SHP77 (cell line): ENCODE data around the gene AMOTL2.

Experiments
- DNase-seq, 2 experiments: peaks; one replicate each; lab custom pipeline; 2025; lab: John Stamatoyannopoulos, UW

The AMOTL2 gene

DNA sequence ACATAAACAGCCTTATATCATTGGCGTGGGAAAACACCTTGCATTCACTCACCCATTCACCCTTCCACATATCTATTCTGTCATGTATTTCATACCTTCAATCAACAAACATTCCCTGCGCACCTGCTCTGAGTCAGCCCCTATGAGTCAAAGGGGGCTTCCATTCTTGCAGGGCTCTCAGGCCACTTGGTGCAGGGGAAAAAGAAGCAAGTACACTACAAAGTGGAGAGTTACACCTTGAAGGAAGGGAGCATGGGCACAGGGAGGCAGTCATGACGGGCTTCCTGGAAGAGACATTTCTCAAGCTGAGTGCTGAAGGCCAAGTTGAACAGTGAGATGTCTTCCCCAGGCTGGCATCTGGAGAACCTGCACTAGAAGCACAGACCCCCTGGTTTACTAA is 4.6 kb upstream of the AMOTL2 start:
- DNase-seq, result no peak

DNA sequence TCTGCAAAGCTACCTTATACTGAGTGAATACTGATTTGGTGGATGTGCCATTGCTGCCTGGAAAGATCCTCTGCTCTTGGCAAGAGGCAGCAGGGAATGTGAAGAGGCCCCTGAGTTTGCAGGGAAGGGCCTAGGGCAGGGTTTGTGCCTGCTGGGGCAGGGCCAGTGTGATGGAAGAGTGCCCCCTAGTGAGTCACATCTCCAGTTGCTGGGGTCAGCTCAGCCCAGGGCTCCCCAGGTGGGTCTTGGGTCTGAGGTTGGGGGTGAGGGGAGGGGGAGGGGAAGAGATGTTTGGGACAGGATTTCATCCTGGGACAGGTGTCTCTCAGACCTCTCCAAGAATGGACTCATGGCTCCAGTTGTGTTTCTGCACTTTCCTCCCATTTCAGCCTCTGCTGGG is 4.1 kb upstream of the AMOTL2 start:
- DNase-seq, result no peak

DNA sequence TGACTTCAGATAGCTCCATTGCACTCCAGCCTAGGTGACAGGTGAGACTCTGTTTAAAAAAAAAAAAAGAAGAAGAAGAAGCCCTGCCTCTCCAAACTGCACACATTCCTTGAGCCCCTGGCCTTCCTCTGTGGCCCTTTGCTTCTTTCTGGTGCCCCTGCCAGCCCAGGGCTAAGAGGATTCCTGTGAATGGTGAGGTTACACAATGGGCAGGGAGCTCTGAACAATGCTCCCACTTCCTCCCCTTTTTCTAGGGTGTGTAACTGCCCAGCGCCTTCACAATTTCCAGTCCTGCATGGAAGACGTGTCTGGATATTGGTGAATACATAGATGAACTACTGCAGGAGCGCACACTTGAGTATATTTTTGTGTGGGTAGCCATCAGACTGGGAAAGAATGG is 3.6 kb upstream of the AMOTL2 start:
- no peak for DNase-seq

DNA sequence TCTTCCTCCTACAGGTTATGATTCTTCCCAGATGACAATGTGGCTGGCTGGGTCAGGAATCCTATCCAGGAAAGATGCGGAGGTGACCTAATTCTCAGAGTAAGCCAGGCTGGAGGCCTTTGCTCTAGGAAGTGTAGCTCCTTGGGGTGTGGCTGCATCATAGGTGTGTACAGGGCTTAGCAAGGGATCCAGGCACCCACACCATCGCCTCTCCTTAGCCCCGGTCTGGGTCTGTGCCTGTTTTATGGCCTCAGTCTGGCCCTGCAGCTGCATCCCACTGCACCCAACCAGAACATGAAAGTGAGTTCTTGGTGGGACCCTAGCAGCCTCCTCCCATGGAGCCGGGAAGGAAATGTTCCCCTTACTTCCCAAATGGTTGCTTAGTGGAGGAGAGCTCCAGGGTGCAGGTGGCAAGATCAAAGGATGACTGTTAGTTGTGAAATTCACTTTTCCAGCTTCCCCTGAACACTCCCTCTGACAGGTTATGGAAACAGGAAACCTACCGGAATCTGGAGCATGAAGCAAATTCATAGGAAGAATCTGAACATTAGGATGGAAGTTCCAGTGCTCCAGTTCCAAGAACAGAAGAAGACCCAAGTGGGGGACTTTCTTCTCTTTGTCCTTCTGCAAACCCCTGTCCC is 2.7 kb upstream of the AMOTL2 start:
- DNase-seq, result no peak

DNA sequence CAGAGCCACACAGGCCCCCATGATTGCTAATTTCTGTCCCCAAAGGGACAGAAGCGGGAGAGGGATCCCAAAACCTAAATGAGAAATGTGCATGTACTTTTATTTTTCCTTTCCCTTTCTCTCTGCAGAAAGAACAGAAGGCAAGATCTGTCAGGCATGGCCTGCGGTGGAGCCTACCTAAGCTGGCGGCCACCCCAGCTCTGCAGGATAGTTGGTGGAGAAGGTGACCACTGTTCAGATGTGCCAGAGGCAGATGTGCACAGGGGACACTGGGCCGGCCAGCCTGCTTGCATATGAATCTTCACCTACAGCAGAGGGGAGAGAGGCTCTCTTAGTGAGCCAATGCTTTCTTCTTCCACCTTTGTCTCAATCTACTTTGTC is 2.1 kb upstream of the AMOTL2 start:
- no peak for DNase-seq

DNA sequence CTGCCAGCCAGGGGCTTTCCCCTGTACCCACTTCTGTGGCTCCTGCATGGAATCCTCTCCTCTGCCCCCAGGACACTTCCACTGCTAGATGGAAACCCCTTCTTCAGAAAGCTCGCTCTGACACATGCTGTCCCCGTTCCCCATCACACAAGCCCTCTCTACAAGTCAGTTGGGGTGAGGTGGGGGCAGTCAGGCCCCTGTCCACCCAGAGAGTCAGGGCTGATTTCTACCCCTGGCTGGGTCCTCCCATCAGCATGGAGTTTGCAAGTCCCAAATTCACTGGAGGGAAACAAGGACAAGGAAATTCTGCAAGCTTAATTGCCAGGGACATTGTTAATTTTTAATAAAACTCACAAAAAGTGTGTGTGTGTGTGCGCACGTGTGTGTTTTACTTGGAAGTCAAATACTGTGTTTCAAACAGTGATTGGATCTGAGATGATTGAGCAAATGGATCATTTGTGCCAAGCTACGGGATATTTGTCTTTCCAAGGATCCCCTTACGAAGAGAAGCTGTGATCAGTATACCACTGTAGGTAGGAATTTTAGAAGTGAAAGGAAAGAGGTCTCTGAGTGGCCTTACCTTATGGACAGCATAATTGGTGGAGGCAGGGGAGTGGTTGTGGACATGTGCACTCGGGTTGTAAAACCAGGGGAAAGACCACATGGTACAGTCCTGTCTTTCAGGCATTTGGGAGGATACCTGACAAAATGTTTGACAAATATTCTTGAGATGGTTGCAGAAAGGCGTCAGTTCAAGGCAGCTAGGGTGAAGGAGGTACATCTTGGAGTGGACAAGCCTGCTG is 1.5 kb upstream of the AMOTL2 start:
- no peak for DNase-seq

DNA sequence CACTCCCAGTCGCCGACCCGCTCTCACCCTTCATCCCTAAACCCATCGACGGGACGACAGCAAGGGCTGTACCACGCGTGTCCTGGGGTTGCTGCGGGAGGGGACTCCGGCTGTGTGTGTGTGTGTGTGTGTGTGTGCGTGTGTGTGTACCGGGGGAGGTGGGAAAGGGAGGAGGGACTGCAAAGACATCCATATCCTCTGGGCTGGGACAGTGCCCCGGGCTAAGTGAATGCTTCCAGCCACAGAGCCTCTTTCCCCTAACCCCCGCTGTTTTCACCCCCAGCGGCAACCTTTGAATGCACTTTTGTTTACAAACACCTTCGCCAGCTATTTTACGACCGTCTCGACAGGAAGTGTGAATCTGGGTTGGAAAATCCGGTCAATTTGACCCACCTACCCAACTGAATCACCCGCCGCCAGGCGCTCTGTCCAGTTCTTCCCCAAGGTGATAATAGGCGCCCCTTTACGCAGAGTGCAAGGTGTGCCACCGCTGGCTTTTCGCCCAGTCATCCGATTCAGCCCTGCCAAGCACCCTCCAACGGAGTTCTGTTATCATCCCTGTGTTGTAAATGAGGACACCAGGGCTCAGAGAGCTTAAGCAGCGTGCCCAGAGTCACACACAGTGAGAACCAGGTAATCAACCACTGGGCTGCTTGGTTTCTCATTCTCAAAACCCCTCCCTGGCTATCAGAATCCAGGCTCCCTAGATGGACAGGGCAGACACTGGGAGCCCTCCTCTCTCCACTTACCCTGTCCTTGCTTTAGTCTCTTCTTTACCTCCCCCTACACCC is 739 bp upstream of the AMOTL2 start:
- peak in 1 of 2 experiments; percentile 22 for DNase-seq

DNA sequence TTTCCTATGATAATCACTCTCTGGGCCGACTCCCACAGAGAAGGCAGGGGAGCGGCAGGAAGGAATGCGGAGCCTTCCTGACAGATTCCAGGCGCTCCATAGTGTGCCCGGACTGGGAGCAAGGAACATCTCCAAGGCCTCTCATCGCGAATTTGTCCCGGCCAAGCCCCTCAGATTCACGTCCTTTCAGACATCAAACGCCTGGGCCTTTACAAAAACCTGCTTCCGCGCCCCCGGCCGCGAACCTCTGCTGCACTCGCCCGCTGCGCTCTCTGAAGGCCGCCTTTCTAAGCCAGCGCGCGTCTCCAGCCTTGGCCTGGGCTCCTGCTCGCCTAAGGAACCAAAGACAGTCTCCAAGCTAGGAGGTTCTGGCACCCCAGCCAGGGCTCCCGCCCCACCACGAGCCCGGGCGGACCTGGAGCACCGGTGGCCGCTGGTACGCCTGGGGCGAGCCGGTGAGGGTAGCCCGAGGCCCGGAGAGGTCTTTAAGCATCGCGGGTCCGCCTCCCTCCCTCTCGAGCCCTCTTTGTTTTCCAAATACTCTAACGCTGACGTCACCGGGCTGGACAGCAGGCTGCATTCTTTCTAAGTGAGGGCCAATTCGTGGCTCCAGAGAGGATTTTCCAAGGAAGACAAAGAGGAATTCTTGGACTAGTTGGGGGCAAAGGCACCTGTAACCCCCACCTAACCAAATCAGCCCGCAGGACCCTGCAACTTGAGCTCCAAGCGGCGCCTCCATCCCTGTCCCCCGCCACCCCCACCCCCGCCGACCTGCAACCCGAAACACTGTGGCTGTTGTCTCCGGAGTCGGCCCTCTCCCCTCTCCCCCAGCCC is 759 bp downstream of the AMOTL2 start:
- DNase-seq, result peak; percentile 49 to 54

DNA sequence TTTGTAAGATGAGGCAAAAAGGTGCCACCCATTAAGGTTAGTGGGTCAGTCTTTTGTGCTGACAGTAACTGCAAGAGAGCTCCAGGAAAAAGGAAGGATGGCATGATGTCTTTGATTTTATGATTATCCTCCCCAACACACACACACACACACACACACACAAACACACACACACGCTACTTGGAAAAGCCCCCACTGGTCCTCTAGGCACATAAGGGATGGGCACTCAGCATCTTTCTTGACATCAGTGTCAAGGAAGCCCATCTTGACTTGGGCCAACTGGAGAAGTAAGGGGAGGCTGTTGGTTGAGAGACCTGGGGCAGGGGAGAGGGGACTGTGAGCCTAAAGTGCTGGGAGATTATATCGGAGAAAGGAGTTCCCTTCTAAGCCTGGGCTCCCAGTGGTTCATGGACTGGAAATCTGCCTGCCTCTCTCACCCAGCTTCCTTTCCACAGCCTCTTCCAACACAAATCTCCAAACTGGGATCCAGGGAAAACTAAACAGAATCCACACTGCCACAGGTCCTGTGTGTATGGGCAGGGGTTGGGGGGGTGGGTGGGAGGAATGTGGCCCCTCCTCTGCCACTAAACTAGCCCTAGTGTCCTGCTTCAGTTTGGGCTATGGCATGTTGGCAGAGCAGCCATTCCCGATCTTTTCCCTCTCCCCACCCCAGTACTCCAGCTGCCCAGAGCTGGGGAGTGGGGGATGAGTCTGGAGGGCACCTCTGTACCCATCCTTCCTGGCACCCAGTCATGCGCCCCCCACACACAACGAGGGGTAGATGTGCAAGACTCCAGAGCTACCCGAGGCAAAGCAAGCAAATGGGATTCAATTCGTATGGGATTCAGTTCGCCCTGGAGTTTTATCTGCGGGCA is 1.6 kb downstream of the AMOTL2 start:
- DNase-seq, result no peak

DNA sequence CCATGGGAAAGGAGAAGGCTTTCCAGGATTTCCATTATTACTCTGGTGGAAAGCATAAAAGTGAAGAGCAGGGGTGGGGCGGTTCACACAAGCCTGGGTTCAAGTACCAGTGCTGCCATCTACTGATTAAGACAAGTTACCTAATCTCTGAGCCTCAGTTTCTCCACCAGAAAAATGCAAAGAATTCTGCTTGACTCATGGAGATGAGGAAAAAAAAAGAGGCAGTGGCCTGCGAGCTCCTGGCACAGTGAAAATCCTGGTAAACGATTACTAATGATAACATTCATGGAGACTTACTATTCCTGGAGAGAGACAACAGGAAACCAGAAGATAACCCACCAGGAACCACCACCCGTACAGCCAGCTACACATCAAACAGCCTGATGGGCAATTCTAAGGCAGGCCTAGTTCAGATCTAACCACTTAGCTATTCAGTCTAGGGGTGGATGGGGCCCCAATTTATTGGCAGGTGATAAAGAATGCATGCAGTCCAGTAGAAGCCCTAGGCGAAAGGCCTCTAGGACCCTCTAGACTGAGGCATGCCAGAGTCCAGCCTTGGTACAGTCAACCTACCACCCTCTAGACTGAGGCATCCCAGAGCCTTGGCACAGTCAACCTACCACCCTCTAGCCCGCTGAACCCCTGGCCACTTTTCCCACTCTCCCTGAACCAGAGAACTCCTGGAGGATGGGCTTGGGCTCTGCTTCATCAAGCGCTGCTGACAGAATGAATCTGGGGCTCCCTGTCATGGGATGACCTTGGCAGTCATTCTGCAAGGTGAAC is 2.5 kb downstream of the AMOTL2 start:
- no peak for DNase-seq

DNA sequence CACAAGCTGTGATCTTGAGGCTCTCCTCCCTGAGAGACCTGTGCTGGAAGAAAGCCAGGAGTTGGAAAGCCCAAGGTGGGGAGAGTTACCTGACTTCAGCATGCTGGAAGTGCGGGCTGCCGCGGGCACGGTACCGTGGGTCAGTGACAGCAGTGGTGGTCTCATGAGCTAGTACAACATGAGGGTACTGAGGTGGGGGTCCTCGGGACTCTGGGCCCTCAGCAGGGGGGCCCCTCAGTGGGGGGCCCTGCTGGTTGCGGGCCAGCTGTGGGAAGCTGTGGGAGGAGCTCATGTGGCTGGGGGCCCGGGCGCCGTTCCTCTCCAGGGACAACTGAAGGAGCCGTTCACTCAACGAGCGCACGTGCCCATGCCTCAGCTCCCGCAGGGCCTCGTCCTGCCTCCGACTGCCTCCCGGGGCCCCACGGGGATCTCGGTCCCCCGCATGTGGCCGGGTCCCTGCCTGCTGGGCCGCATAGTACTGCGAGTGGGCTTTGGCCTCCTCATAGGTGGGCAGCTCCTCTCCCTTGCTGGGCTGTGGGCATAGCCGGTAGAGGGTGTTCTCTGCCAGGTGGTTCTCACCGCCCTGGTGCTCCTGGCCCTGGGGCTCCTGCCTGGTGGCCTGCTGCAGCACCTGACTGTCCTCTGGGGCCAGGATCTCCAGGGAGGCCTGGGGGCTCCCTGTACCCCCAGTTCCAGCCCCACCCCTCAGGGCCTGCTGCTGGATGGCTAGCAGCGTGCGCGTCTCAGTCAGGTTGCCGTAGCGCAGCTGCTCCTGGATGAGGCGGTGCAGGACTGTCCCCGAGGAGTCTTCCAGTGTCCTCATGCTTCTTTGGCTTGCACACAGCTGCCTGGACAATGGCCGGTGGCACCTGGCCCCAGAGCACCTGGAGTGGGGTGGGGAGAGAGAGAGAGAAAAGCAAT is 3.4 kb downstream of the AMOTL2 start:
- DNase-seq, result no peak

DNA sequence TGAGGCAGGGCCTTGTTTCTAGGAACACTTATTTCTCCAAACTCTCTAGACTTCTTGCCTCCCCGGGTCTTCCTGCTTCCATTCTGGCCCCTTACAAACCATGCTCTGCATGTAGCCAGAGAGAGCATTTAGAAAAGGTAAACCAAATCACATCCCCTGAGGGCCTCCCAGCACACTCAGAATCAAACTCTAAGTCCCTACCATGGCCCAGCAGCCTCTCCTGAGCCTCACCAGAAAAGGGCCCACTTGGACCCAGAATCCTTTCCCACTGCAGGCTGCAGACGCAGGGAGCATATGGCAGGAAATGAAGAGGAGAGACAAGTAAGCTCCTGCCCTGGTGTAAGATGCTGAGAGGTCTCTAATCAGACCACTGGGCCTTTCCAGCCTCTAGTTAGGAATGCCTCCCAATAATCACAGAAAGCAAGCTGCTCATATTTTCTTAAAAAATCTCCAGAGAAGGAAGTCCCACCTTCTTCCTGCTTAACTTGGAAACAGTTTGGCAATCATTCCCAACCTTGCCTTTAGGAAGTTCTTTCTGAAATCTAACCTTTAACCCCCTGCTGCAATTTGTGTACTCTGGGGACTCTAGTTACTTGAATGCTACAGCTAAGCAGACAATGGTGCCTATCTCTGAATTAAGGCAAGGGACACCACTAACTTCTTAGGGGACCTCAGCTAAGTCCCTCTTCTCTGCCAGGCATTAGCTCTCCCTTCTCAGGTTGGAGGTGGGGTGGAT is 4.2 kb downstream of the AMOTL2 start:
- DNase-seq, result no peak

DNA sequence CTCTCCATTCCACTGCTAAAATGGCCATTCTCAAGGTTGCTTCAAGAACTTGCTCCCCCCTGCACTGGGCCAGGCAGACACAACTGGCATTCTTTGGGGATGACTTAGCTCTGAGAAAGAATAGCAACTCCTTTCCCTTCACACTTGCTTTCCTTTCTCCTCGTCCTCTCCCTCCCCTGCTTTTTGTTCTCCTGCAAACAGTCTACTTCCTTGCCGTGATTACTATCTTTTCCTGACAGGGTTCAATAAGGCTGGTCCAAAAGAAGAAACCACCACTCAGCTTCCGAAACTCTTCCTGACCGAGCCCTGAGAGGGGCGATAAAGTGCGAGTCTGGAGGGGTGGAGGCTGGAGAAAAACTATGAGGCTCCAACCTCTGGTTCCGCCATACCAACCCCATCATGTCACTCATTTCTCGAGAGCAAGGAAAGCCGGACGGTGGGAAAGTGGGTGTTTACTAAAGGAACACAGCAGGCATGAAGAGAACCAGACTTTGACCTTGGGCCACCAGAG is 5.0 kb downstream of the AMOTL2 start:
- DNase-seq, result no peak

DNA sequence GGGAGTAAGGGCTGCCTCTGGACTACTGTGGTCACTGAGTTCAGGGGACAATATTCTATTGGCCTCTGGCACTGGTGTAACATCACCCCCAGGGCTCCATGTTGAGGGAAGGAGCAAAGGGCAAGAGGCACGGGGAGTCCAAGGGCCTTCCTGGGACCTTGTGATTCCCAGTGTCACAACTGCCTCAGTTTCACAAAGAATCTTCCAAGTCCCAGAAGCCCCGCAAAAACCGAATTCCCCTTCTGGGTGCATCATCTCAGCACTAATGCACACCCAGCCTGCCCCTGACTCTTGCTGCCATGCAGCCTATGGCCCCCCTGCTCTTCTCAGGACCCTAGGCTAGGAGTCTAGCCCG is 5.5 kb downstream of the AMOTL2 start:
- DNase-seq, result no peak

DNA sequence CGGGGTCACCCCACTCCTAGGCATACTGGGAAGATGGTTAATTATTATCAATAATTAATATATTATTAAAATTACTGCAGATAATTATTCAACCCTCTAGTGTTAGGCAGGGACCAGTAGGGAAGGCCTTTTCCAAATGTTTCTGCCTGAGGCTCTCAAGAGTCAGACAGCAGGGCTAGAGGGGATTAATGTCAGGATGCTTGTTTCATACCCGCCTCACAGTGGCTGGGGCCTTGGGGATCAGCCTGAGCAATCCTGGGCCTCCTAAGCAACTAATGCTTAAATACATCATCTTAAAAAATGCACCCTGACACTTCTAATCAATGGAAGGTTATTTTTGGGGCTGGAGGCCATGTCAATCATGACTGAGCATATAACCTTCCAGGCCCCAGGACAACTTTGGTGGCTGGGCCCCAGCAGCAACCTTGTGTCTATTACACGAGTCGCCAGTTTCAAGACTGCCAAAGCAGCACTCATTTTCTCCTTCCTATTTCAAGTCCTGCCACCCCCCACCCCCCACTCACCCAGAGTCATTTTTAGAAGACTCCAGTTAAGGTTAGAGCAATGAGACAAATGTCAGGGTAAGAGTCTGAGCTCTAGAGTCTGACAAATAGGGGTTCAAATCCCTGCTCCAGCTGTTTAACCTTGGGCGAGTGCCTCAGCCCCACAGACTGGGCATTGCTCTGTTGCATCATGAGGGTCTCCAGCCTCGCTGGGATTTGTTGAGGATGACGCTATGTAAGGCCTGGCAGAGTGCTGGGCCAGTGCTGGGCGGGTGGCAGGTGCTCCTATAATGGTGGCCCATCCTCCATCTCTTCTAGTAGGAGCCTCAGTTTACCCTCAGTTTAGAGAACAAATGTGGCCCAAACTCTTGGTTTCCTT is 6.1 kb downstream of the AMOTL2 start:
- DNase-seq, result no peak

DNA sequence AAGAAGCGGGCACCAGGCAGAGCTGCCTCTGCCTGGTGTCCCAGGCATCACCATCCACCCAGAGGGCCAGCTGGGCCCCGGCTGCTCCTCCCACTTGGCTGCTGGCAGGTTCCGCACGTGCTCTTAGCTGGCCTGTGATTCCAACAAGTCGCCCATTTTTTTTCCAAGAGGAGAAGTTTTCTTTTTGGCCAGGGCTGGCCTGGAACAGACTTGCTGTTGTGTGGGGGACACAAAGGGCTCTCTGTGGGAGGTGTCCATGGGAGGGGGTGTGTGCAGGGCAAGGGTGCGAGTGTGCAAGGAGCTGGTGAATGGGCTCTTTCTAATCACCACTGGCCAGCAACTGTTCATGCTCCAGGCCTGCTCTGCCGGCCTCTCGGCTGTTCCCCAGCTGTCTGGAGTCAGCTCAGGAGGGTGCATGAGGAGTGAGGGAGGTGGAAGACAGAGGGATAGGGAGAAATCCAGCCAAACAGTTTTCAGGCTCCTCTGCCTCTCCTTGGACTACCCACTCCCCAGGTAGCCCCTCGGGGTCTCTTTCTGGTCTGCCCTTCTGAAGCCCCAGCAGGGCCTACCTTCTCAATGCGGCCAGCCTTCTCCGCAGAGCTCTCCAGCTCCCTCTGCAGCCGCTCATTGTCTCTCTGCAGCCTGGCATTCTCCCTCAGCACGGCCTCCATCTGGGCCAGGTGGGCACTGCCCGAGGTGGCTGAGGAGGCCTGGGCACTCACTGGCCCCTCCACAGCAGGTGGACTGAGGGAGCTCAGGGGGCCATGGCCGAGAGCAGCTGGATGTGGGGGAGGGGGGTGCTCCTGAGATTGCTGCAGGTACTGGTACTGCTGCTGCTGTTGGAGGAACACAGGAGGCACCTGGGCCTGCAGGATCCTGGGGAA is 7.1 kb downstream of the AMOTL2 start:
- DNase-seq, result no peak
